NOMO-1 treated with dmso at 0.1 percent for 144 hours (cell line): ENCODE results near the gene ZNF468.
"Not testable (repeated sequence)": the region's sequence is repeated elsewhere in the genome, so short reads cannot be mapped to it uniquely, and the experiment has no call there.

Source experiments
- DNase-seq: peaks from one replicate; lab custom pipeline; 2025; ENCODE audit not compliant: unreplicated experiment; lab: John Stamatoyannopoulos, UW

Gene ZNF468

DNA sequence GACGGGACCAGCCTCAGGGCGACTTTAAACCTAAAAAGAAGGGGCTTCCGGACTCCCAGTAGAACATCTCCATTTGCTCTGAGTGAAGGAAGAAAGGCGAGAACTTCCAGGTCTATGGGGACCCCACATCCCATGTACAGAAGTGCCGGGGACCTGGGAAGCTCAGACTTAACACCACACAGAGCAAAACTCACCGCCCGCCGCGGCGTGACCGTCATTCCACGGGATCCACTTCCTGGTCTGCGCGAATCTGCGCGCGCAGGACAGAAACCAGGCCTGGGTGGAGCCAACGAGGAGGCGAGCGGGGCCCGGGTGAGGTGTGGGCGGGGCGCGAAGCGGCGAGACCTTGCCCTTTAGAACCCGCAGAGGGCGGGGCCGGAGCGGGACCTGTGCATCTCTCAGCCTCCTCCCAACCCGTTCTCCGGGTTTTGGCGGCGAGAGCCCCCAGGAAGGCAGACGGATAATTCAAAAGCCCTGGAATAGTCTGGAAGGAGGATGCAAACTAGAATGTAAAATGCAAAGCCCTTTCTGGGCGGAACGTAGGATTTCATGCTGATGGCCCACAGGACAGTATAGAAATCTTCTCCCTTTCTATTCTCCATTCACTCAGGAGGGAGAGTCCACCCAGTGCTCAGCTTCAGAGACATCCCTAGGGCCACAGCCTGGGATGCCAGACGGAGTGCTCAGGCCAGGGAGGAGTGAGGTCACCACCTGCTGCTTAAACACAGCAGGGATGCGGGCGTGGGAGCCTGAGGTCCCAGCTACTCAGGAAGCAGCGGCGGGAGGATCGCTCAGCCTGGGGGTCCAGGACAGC is at the start of gene ZNF468:
ZNF468 (minus strand) TSS at position 242 of the 814 bp plus-strand sequence. CDS start 3,347 bp downstream, outside the sequence.
- peak; percentile 49 for DNase-seq

DNA sequence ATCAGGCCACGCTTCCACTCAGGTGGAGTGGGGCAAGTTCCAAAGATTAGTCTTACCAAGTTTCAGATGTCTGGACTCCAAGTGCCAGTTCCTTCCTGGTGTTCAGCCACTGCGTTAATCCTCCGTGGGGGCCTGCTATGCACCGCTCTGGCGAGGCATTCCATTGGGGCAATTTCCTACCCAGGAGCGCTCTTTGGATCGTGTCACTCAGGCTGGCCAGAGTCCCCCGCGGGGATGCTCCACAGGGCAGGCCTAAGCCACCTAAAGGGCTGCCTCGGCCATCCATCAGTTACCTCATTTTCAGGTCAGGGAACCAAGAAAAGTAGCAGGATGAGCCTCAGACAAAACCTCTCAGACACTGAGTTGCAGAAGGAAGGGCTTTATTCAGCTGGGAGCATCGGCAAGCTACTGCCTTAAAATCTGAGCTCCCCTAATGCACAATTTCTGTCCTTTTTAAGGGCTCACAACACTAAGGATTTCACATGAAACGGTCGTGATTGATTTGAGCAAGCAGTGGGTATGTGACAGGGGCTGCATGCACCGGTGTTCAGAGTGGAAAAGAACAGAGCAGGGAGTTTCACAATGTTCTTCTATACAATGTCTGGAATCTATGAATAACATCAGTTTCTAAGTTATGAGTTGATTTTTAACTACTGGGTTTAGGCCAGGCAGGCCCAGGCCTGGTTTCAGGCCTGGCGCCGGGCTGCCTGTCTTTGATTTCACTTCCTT is 46.8 kb upstream of the ZNF468 start:
- DNase-seq: not testable (repeated sequence)

DNA sequence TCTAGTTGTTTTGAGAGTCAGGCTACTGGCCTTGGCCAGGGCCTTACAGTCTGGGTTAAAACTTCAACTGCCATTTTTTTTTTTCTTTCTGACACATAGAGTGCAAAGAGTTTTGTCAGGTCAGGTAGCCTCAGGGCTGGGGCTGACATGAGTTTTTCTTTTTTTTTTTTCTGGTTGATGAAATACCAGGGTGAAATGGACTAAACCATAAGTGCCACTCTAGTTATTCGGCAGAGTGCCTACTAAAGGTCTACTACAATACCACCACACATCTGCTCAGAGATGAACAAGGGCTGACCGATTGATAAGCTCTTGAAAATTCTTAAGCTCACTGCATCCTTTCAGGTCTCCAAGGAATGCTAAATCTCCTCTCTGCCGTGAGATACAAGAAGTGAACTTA is 44.4 kb upstream of the ZNF468 start:
- DNase-seq: no peak

DNA sequence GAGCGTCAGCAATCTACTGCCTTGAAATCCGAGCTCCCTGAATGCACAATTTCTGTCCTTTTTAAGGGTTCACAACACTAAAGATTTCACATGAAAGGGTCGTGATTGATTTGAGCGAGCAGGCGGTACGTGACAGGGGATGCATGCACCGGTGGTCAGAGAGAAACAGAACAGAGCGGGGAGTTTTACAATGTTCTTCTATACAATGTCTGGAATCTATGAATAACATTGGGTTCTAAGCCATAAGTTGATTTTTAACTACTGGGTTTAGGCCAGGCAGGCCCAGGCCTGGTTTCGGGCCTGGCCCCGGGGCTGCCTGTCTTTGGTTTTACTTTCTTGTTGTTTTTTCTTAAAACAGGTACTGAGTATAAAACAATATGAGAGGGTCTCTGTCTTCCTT is 41.2 kb upstream of the ZNF468 start:
- DNase-seq: not testable (repeated sequence)

DNA sequence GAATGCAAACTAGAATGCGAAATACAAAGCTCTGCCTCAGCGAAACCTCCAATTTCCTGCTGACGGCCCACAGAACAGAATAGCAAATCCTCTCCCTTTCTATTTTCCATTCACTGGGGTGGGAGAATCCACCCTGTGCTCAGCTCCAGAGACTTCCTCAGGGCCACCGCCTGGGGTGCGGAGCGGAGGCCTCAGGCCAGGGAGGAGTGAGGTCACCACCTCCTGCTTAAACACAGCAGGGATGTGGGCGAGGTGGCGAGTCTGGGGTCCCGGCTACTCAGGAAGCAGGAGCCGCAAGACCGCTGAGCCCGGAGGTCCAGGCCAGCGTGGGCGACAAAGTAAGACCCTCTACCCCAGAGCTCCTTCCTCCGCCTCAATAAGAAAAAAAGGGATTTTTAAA is 40.7 kb upstream of the ZNF468 start:
- no peak for DNase-seq

DNA sequence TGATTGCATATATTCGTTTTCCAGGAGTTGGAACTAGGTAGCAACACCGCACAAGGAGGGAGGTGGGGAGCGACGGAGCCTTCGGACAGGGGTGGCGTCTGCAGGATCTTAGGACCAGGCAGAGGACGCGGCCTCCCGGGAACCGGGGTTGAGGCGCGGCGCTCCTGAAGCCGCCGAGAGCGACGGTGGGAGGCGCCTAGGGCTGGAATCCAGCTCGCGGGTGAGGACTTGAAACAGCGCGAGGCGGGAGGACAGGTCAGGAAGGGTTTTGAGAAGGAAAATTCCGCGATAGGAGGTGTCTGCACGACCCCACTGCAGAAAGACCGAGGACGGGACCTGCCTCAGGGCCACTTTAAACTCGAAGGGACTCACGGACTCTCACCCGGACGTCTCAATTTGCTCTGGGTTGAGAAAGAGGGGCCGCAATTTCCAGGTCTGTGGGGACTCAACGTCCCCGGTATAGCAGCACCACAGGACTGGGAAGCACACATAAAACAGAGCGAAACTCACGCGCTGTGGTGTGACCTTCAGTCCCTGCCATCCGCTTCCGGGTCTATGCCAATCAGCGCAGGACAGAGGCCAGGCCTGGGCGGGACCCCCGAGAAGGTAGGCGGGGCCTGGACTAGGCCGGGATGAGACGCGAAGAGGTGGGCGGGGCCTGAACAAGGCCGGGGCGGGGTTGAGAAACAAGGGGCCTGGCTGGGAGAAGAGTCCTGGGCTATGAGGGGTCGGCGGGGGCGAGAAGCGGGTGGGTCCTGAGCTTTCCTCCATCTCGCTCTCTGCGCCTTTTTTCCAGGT is 39.9 kb upstream of the ZNF468 start, which contains the start of gene ZNF320:
ZNF320 (minus strand) TSS at position 498 of the 798 bp plus-strand sequence. CDS start 7,380 bp downstream, outside the sequence.
- DNase-seq: no peak

DNA sequence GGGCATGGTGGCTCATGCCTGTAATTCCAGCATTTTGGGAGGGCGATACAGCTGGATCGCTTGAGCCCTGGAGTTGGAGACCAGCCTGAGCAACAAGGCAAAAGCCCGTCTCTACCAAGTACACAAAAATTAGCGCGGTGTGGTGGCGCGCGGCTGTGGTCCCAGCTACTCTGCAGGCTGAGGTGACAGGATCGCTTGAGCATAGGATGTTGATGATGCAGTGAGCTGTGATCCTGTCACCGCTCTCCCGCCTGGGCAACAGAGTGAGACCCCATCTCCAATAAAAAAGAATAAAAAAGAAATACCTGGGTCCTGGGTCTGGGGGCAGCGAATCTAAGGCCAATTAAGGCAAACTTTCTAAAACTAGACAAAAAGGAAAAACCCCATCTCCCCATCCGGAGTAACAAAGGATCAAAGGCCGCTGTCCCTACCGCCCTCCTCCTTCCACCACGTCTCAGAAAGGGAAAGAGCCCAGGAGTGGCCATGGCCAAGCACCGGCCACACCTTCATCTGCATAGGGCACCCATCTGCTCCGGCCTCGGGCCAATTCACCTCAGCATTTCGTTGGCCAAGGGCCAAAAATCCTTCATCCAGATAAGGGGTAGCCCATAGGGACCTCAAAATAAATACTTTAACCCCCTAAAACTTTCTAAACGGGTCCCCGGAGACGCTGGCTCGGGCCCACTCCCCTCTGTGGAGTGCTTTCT is 39.2 kb upstream of the ZNF468 start:
- no peak for DNase-seq

DNA sequence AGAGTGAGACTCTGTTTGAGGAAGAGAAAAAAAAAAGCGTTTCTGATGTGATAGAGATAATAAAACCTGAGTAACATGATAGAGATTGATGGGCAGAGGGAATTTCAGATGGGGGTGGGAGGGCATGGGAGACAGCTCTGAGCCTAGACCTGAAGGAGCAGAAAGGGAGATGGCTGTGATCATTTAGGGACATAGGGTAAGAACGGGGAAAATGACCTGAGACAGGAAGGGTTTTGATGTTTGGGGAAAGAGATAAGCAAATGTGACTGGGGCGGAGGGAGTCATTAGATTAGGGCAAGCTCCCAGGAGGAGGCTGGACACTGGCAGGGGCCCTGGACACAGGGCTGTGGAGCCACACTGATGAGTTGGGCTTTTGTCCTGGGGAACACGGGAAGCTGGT is 33.9 kb upstream of the ZNF468 start:
- DNase-seq: no peak

DNA sequence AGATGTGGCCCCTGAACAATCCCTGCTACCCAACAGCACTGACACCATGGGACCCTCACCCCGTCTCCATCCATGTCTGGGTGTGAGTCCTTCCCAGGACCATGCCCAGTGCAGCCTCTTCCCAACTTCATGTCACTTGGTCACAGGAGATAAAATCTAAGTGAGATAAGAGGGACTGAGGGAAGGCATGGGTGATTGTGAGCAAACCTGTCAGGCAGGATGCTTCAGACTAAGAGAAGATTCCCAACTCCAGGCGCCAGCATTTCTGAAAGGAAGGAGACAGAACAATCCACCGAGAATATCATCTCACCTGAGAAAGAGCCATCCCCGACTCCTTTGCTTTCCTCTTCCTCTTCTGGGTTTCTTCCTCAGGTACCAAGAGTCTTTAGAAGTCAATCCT is 32.5 kb upstream of the ZNF468 start:
- DNase-seq: no peak

DNA sequence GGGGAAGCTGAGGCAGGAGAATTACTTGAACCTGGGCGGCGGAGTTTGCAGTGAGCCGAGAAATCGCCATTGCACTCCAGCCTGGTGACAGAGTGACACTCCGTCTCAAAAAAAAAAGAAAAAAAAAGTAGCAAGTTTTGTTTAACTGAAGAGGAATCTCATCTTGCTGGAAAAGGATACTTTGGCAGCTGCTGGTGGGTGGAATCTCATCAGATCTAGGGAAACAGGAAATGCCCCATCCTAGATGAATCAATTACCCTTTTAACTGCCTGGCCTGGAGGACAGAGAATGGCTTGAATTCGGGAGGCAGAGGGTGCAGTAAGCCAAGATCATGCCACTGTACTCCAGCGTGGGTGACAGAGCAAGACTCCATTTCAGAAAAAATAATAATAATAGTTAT is 31.7 kb upstream of the ZNF468 start:
- DNase-seq: no peak

DNA sequence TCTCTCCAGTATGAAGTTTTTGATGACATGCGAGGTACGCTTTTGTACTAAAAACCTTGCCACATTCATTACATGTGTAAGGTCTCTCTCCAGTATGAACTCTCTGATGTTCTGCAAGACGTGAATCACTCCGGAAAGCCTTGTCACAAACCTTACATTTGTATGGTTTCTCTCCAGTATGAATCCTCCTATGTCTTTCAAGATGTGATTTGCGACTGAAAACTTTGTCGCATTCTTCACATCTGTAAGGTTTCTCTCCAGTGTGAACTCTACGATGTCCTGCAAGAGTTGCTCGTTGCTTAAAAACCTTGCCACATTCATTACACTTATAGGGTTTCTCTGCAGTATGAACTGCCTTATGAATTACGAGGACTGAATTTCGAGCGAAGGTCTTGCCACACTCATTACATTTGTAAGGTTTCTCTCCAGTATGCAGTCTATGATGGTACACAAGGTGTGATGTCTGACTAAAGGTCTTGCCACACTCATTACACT is 23.5 kb upstream of the ZNF468 start:
- no peak for DNase-seq

DNA sequence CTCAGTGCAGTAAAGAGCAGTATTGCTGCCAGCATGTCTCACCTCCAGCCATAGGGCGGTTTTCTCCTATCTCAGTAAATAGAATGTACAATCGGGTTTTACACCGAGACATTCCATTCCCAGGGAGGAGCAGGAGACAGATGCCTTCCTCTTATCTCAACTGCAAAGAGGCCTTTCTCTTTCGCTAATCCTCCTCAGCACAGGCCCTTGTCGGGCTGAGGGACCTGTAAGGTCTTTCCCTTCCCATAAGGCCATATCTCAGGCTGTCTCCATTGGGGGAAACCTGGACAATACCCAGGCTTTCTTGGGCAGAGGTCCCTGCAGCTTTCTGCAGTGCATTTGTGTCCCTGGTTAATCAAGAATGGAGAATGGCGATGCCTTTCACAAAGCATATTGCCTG is 15.6 kb upstream of the ZNF468 start:
- DNase-seq: not testable (repeated sequence)

DNA sequence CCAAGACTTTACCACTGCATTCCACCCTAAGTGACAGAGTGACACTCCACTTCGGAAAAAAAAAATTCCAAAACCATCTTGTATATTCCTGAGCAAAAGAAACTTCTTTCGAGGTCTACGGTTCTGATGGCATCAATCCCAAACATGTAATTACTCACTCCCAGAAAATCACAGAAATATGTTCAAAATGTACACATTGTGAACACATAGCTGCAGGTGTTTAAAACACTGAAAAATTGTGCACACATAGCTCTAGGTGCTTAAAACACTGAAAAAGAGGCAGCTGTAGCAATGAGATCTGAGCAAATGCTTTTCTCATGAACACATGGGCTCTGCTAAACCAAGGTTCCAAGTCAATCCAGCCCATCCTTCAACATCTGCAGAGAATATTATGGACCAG is 14.0 kb upstream of the ZNF468 start:
- DNase-seq: no peak

DNA sequence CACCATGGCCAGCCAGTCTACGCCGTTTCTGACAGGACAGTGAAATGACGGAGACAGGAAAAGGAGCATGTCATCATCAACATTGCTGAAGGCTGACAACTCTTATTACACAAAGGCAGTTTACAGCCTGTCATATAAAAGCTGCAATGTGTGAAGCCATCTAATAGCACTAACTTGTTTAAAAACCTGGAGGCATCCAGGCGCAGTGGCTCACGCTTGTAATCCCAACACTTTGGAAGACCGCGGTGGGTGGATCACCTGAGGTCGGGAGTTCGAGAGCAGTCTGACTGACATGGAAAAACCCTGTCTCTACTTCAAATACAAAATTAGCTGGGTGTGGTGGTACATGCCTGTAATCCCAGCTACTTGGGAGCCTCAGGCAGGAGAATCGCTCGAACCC is 10.6 kb upstream of the ZNF468 start:
- not testable (repeated sequence) for DNase-seq

DNA sequence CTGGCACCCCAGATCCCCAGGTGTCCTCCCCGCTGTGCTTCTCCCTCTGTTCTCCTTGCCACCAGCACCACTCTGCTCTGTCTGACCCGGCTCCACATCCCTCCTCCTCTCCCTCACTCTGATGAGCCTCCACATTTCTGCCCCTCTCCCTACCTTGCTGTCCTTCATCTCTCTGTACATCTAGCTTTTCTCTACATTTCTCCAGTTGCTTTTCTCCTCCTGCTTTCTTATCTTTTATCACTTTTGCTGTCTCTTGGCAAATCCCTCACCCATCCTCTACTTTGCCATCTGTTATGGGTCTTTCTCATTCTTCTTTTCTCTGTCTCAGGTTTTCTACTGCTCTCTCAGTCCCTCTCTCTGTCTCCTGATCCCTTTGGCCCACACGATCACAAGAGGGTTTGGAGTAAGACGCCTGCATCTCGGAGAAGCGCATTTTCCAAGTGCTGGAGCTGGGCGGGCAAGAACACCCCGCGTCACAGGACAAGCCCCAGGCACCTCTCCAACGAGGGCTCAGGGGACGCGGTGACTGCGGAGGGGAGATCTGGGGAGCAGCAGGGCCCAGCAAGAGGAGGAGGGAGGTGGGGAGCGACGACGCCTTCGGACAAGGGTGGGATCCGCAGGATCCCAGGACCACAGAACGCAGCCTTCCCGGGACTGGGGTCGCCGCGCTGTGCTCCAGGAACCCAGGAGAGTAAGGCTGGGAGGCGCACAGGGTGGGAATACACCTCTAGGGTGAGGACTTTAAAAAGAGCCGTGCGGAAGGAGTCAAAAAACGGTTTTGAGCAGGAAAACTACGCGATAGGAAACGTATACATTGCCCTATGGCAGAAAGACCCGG is 660 bp downstream of the ZNF468 start:
- not testable (repeated sequence) for DNase-seq

DNA sequence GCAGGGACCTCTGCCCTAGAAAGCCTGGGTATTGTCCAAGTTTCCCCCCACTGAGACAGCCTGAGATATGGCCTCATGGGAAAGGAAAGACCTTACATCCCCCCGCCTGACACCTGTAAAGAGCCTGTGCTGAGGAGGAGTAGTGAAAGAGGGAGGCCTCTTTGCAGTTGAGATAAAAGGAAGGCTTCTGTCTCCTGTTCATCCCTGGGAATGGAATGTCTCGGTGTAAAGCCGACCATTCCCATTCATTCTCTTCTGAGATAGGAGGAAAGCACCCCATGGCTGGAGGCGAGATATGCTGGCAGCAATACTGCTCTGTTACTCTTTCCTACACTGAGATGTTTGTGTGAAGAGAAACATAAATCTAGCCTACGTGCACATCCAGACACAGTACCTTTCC is 10.1 kb downstream of the ZNF468 start:
- not testable (repeated sequence) for DNase-seq

DNA sequence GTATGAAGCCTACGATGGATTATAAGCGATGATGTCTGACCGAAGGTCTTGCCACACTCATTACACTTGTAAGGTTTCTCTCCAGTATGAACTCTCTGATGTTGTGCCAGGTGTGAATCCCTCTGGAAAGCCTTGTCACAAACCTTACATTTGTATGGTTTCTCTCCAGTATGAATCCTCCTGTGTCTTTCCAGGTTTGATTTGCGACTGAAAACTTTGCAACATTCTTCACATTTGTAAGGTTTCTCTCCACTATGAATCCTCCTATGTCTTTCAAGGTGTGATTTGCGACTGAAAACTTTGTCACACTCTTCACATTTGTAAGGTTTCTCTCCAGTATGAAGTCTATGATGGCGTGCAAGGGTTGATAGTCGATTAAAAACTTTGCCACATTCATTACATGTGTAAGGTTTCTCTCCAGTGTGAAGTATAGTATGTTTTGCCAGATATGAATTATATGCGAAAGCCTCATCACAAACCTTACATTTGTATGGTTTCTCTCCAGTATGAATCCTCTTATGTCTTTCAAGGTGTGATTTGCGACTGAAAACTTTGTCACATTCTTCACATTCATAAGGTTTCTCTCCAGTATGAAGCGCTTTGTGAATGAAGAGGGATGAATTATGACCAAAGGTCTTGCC is 16.5 kb downstream of the ZNF468 start:
- DNase-seq: not testable (repeated sequence)

DNA sequence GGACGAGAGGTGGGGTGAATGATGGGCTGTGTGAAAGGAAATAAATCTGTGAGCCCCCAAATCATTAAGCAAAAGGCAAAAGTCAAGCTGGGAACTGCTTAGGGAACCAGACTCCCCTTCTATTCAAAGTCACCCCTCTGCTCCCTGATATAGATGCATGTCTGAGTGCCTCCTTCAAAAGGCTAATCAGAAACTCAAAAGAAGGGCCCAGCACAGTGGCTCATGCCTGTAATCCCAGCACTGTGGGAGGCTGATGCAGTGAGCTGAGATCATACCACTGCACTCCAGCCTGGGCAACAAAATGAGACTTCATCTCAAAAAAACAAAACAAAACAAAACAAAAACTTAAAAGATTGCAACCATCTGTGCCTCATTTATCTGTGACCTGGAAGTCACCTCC is 23.1 kb downstream of the ZNF468 start:
- DNase-seq: not testable (repeated sequence)

DNA sequence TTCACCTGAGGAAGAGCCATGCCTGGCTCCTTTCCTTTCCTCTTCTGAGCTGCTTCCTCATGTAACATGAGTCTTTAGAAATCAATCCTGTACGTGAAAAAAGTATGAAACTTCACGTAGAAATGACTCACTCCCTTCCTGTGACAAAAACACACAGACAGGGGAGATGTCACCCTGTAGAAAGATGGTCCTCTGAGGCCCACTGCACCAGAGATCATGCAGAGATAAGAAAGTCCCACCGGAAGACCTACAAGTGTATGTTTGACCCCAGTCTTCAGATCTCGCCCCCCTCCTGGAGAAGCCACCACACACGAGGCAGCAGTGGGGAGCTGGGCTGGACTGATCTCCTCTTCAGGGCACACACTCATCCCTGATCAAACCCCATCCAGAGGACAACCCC is 23.9 kb downstream of the ZNF468 start:
- DNase-seq: not testable (repeated sequence)
